Ishikawa (cell line): ENCODE results near the gene RFX6.
A peak's percentile ranks its signal among the peaks of the same experiment; 100 is the strongest.

Source experiments
- CEBPB ChIP-seq: IDR thresholded peaks from 2 replicates; pipeline ENCODE4 v1.6.1; 2012
- CREB1 ChIP-seq: IDR thresholded peaks from 2 replicates; pipeline ENCODE4 v1.6.1; 2012; ENCODE audit warnings: low read depth
- EGR1 ChIP-seq: IDR thresholded peaks from 2 replicates; pipeline ENCODE4 v1.6.1; 2012
- EP300 ChIP-seq: IDR thresholded peaks from 2 replicates; pipeline ENCODE4 v1.6.1; 2012; ENCODE audit warnings: borderline replicate concordance
- FOXM1 ChIP-seq: IDR thresholded peaks from 2 replicates; pipeline ENCODE4 v1.6.1; 2012; ENCODE audit warnings: low read depth, borderline replicate concordance
- MAX ChIP-seq: IDR thresholded peaks from 2 replicates; pipeline ENCODE4 v1.6.1; 2012
- NFIC ChIP-seq: IDR thresholded peaks from 2 replicates; pipeline ENCODE4 v1.6.1; 2012
- RAD21 ChIP-seq: IDR thresholded peaks from 2 replicates; pipeline ENCODE4 v1.6.1; 2012; ENCODE audit warnings: low read depth
- REST ChIP-seq: IDR thresholded peaks from 2 replicates; pipeline ENCODE4 v1.6.1; 2012; ENCODE audit warnings: low read depth, mild to moderate bottlenecking
- TAF1 ChIP-seq: IDR thresholded peaks from 2 replicates; pipeline ENCODE4 v1.6.1; 2012; ENCODE audit warnings: low read depth, mild to moderate bottlenecking
- TCF12 ChIP-seq: IDR thresholded peaks from 2 replicates; pipeline ENCODE4 v1.6.1; 2012; ENCODE audit warnings: low read depth
- TEAD4 ChIP-seq: IDR thresholded peaks from 2 replicates; pipeline ENCODE4 v1.6.1; 2012
- USF1 ChIP-seq: IDR thresholded peaks from 2 replicates; pipeline ENCODE4 v1.6.1; 2012
- YY1 ChIP-seq: IDR thresholded peaks from 2 replicates; pipeline ENCODE4 v1.6.1; 2012; ENCODE audit warnings: low read depth
- ZBTB7A ChIP-seq: IDR thresholded peaks from 2 replicates; pipeline ENCODE4 v1.6.1; 2012; ENCODE audit warnings: low read depth

The RFX6 gene

GRCh38 chr6:116877743-116878142, 701 bp downstream of the RFX6 start:
- no peak for TF ChIP-seq CEBPB
- TF ChIP-seq EP300, result no peak
- TF ChIP-seq CREB1, result no peak
- TF ChIP-seq ZBTB7A, result no peak
- TF ChIP-seq FOXM1, result no peak
- TF ChIP-seq REST, result no peak
- no peak for TF ChIP-seq USF1
- TF ChIP-seq MAX, result no peak
- TF ChIP-seq YY1, result no peak
- TF ChIP-seq TAF1, result no peak
- no peak for TF ChIP-seq RAD21
- no peak for TF ChIP-seq NFIC
- TF ChIP-seq TCF12, result no peak

GRCh38 chr6:116881236-116881635, 4.2 kb downstream of the RFX6 start:
- TF ChIP-seq RAD21, result peak; percentile 28; the same call in 1 of the 2 replicates
- TF ChIP-seq EP300, result no peak
- no peak for TF ChIP-seq EGR1
- no peak for TF ChIP-seq TEAD4
- TF ChIP-seq TCF12, result no peak
- TF ChIP-seq YY1, result no peak

GRCh38 chr6:116883005-116883404, 6.0 kb downstream of the RFX6 start:
- TF ChIP-seq MAX, result no peak
- no peak for TF ChIP-seq TCF12
- no peak for TF ChIP-seq TAF1
- no peak for TF ChIP-seq EP300
- TF ChIP-seq CREB1, result no peak
- TF ChIP-seq EGR1, result no peak
- no peak for TF ChIP-seq RAD21
- no peak for TF ChIP-seq TEAD4
- no peak for TF ChIP-seq NFIC
- no peak for TF ChIP-seq REST
- no peak for TF ChIP-seq YY1
- no peak for TF ChIP-seq USF1
- no peak for TF ChIP-seq FOXM1
- no peak for TF ChIP-seq CEBPB

GRCh38 chr6:116884530-116884929, 7.5 kb downstream of the RFX6 start:
- TF ChIP-seq RAD21 (no peak), TAF1 (no peak)

GRCh38 chr6:116887168-116887567, 10.1 kb downstream of the RFX6 start:
- TF ChIP-seq YY1 (no peak), TAF1 (no peak), CEBPB (no peak), EGR1 (no peak), RAD21 (no peak), CREB1 (no peak), TCF12 (no peak), USF1 (no peak), EP300 (no peak), ZBTB7A (no peak), MAX (no peak), NFIC (no peak), TEAD4 (no peak), FOXM1 (no peak), REST (no peak)
